HG03521 (cell line): ENCODE results near the gene RFWD3.
"Not testable (repeated sequence)": the region's sequence is repeated elsewhere in the genome, so short reads cannot be mapped to it uniquely, and the experiment has no call there.

ENCODE experiments used
- ATAC-seq: cut with Tn5 transposase; IDR thresholded peaks from one replicate; pipeline ENCODE4 v1.9.1; 2021; ENCODE audit warnings: mild to moderate bottlenecking, moderate library complexity; ENCODE audit not compliant: unreplicated experiment

The RFWD3 gene, protein sequence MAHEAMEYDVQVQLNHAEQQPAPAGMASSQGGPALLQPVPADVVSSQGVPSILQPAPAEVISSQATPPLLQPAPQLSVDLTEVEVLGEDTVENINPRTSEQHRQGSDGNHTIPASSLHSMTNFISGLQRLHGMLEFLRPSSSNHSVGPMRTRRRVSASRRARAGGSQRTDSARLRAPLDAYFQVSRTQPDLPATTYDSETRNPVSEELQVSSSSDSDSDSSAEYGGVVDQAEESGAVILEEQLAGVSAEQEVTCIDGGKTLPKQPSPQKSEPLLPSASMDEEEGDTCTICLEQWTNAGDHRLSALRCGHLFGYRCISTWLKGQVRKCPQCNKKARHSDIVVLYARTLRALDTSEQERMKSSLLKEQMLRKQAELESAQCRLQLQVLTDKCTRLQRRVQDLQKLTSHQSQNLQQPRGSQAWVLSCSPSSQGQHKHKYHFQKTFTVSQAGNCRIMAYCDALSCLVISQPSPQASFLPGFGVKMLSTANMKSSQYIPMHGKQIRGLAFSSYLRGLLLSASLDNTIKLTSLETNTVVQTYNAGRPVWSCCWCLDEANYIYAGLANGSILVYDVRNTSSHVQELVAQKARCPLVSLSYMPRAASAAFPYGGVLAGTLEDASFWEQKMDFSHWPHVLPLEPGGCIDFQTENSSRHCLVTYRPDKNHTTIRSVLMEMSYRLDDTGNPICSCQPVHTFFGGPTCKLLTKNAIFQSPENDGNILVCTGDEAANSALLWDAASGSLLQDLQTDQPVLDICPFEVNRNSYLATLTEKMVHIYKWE

DNA sequence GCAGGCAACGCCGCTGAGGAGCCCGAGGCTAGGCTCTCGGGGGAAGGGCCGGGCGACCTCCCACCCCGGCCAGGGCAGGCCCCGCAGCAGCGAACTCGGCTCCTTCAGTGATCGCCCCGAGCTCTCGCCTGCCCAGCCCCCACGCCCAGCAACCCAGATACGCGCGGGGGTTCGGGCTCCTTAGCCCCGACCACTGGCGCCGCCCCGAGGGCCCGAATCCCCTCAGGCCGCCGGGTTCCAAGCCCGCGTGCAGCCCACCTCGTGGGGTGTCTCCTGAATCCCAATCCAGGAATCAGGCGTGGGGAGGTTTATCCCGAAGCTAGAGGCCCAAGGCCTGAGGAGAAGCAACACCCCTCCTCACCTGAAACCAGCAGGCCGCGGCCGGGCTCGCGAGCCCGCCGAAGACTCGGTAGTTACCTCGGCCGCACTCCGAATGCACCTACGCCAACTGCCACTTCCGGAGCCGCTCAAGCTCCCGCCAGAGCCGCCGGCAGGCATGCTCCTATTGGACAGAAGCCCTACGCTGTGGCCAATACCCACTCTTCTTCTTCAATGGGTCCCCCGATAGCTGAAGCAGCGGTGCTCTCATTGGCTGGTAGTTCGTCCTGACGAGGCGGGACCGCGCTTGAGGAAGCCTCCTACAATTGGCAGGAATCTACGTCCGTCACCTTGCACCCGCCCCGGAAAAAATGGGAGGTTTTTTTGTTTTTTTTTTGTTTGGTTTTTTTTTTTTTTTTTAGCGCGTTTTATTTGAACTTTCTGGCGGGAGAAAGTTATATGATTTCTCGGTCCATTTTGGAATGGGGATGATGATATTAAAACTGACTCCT, at the start of gene RFWD3:
Gene RFWD3 (minus strand): TSS at position 453 of the 830 bp plus-strand sequence. CDS start 5,428 bp downstream, outside the sequence.
- peak; percentile 100 for ATAC-seq

DNA sequence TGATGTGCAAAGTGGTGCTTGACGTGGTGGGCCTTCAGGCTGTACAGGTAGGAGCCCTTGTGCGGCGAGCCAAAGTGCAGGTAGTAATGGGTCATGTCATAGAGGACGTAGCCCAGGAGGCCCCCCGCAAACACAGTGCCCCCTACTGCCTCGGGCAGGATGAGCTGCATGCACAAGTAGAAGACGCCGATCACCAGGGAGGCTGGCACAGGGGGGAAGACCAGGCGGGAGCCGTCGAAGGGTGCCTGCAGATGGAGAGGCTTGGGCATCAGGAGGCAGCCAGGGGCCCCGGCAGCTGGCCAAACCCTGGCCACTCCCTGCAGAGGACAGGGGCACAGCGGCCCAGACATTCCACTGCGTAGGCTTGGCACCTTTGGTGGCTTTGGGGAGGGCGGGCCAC, 49.7 kb upstream of the RFWD3 start:
- ATAC-seq = no peak

DNA sequence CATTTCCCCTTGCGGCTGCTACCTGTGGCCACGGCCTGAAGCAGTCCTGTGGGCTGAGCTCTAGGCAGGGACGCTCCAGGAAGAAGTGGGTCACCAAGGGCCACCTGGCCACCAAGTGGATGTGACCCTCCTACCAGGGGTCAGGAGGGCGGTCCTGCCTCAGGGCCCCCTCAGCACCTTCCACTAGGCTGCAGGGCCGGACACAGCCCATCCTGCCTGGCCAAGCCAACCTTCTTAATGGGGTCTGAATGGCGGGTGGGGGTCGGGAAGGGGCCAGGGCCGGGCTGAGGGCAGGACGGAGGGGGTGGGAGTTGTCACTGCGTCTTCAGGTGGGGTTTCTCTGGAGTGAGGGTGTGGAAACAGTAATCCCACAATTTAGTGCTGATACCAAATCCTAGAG, 47.2 kb upstream of the RFWD3 start:
- ATAC-seq = no peak

DNA sequence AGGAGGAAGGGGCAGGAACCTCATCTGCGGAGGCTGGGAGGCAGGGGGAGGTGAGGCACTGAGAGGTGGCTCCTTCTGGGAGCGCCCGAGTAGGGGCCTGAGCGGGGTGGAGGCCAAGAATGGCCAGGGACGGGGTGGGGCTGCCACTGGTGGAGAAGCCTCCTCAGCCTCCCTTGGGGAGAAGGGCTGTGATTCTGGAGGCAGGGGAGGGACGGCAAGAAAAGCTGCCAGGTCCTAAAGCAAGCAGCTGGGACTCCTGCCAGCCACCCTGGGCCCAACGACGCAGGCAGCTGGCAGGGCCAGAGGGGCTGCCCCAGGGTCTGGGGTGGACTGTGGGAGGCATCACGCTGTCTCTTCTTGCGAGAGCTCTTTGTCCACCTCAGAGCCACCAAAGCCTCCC, 46.6 kb upstream of the RFWD3 start:
- ATAC-seq = no peak

DNA sequence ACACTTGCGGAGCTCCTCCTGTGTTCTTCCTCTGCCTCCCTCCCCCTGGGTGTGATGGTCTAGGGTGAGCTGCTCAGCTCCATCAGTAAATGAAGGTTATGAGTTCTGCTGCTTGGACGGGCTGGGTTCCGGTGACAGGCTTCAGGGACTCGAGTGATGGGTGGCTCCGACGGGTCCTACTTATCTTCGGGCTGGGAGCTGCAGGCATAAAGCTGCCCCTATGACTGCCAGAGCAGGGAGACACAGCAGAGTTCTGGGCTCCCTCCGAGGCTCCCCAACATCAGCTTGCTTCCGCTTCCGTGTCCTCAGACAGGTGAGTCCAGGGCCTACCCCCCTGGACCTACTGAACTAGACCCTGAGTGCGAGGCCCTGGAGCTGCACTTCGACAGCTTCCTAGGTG, 45.3 kb upstream of the RFWD3 start:
- ATAC-seq = no peak

DNA sequence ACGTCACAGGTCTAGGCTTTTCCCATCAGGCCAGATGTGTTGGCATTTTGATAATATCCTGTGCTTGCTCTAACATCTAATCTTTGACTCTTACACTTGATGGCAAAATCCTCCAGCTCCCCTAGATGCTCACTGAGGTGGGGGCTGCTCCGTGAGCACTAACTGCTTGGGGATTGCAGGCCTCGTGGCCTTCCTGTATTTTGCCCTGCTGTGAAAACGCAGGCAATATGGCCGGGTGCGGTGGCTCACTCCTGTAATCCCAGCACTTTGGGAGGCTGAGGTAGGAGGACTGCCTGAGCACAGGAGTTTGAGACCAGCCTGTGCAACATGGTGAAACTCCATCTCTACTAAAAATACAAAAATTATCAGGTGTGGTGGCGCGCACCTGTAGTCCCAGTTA, 43.7 kb upstream of the RFWD3 start:
- no peak for ATAC-seq

DNA sequence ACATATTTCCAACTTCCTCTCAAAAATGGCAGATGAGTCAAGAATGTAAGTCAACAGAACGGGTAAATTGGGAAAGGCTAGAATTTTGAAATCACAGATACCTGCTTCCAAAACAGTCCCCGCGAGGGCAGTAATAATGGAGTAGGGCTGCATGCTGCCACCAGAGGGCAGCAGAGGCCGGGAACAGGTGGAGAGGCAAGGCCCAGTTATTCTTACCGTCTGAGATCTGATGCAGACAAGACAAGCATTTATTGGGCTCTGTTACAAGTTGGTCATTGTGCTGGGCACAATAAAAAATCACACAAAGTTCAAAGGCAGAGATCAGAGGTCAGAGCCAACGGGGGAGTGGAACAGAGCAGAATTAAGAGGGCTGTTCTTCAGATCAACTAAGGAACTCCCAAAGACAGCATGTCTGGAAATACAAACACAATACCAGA, 42.8 kb upstream of the RFWD3 start:
- ATAC-seq = peak; percentile 89

DNA sequence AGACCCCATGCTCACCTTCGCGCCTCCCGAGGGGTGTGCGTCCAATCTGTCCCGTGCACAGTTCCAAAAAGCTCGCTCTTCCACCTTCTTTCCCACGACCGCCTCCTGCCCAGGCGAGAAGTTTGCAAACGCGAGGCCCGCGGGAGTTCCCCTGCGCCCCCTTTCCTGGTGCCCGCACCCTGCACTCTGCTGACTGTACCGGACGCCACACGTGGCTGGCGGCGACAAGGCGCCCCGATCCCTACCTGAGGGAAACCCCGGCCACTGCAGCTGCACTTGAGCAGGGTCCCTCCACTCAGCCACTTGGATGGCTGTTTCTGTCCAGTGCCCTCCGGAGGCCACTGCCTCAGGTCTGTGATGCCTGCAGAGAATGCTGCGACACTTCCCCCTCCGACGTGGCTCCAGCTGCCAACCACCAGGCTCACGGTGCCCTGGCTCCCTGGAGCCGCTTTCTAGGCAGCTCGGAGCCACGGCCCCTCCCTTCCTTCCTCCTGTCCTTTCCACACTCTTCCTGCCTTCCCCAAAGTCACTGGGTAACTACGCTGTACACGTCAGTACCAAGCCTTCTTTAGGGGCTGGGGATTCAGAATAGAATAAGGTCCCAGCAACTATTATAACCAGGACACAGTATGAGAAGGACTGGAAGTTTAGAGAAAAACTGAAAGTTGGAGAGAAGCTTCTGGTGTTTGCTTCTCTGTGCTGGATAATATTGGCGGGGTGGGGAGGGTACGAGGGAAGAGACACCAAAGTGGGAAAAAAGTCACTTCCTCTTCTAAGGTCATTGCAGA, 34.0 kb upstream of the RFWD3 start, which contains the start of gene MLKL:
Gene MLKL (minus strand): TSS at position 425 of the 788 bp plus-strand sequence. CDS start 5,105 bp downstream, outside the sequence.
- ATAC-seq = peak; percentile 33

DNA sequence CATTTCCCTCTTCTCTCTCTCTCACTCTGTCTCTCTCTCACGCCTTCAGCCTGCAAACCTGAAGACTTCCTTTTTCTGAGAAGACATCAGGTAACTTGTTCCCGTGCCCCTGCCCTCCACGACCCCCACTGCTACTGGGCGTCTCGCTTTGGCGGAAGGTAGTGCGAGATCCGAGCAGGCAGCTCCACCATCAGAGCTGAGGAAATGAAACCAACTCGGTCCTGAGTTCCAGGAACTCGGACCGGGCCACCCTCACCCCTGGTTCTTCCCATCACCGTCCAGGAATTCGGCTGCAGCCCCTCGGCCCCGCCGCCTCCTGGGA, 33.4 kb upstream of the RFWD3 start:
- no peak for ATAC-seq

DNA sequence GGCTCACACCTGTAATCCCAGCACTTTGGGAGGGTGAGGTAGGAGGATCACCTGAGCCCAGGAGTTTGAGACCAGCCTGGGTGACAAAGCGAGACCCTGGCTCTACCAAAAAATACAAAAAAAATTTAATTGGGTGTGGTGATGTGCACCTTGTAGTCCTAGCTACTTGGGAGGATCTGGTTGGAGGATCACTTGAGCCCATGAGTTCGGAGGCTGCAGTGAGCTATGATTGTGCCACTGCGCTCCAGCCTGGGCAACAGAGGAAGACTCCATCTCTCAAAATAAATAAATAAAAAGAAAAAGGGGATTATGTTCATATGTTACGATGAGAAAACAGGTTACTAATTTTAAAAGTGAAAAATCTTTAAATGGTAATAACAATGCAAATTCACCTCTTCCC, 33.0 kb upstream of the RFWD3 start:
- ATAC-seq = no peak

DNA sequence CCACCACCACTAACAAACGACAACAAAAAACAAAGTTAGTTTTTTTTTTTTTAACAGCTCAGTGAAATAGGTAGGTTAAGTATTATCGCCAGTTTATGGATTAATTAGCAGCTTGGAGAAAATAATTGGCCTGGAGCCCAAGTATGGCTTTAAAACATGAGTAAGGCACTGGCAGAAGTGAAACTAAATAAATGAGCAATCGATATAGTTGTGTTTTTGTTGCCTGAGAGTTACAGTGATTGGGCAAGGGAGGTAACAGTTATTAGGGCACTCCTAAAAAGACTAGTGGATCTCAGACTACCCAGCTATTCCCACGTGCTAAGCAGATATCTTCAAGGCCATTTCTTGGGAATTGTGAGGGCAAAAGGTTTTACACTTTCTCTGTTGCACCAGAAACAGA, 31.5 kb upstream of the RFWD3 start:
- no peak for ATAC-seq

DNA sequence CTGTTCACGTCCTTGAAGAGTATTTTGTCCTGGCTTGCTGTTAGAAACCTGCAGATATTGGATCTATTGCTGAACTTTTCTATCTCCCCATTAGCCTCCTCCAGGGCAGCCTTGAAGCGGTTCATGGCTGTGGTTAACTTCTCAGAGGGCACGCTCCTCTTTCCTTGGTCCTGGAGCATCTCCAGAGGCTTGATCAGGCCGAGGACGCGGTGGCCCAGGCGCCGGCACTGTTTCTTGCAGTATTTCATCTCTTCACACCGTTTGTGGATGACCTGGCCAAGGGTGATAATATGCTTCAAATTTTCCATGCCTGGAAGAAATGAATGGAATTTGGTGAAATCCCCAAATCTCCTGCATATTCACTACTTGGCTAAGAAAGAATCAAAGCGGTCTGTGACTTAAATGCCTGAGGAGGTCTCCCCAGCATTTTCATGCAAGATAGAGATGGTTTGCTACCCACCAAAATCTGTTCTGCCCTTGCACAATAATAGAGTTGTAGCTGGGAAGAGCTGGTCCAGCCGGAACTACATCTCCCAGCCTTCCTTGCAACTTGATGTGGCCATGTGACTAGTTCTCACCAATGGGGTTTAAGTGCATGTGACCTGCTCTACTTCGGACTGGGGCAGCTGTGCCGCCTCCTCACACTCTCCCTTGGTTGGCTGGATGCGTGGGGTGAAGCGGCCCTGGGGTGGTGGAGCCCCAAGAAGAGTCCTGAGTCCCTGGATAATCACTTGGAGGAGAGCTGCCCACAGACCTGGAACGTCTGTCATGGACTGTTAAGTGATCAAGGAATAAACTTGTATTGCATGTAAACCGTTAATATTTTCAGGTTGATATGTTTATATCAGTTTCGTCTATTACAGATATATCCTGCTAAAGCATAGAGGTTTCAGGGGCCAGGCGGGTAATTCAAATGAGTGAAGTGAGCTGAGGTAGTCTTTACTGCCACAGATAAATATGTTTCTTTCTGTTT, 29.1 kb upstream of the RFWD3 start:
- ATAC-seq = peak; percentile 92

DNA sequence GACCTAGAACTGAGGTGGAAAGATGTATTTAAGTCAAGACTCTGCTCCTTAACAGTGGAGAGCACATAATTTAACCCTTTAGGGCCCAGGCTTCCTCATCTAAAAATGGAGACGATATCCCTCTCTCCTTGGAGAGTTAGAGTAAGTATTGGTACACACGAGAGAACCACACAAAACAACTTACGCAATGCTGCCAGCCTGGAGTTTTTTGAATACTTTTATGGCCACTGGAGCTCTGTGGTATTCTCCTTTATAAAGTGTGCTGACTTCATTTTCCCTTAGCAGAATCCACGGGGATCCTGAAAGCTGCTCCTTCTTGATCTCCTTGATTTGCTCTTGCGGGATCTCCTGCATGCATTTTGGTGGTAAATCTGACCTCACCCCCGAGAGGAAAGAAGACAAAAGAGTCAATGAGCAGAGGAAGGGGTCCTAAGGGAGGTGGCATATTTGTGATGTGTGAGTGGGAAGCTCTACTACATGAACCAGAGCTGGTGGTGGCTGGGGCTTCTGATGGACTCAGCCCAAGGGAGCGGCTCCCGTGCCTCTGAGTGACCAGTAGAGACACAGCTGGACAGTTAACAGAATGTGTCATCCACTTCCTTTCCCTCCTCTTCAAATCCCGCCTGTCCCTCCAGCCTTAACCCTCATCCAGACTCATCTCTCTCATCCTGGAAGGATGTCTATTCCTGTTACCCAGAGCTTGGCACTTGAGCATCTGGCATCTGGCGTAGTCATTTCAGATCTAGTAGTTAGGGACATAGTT, 24.6 kb upstream of the RFWD3 start:
- no peak for ATAC-seq

DNA sequence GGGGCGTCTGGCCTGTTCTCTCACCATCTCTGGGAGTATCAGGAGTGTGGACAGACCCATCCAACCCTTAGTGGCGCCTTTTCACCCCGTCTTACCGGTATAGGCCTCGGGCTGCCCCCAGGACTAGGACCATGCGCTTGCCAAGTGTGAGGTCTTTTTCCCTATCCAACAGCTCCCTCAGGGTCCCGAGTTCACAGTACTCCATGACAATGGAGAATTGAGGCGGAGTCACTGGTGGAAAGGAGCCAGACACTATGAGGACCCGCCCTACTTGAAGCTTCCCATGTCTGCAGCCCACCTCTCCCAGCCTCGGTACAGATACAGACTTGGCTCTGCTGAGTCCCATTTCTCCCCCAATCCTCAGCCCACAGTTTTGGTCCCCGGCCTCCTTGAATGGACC, 15.9 kb upstream of the RFWD3 start:
- no peak for ATAC-seq

DNA sequence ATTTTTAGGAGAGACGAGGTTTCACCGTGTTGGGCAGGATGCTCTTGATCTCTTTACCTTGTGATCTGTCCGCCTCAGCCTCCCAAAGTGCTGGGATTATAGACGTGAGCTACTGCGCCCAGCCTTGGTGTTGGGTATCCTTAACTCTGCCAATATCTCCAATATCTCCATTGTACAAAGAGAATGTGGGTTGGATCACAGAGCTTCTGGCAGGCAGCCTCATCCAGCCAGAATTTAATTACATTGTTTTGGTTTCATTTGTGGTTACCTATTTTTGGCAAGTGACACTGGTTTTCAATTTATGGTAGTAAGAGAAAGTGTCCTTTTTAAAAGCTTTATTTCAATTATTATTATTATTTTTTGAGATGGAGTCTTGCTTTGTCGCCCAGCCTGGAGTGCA, 14.0 kb upstream of the RFWD3 start:
- ATAC-seq = no peak

DNA sequence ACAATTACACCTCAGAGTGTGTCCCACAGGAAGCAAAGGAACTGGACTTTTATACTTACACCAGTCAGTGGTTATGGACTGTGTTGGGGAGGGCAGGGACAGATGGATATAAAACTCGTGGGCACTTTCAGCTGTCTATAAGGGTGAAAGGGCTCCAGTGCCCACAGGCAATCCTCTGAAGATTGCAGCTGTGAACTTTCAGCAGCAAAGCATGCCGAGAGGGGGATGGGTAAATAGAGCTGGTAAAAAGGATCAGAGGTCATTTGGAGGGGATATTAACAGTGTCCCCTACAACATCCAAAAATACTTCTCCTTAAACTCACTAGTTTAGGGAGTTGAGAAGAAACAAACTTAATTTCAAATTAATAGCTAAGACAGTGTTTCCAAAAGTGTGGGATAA, 13.3 kb upstream of the RFWD3 start:
- no peak for ATAC-seq

DNA sequence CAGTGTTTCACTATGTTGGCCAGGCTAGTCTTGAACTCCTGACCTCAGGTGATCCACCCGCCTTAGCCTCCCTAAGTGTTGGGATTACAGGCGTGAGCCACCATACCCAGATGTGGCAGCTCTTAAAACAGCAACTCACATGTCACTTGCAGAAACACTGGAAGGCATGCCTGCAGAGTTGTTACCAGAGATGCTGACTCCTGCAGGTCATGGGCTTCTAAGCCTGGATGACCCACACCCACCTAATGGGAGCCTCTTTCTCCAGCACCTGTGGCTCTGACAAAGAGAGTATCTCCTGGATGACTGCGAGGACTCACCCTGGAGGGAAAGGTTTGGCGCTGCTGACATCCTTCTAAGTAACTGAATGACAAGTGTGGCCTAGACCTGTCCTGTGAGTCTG, 11.2 kb upstream of the RFWD3 start:
- no peak for ATAC-seq

DNA sequence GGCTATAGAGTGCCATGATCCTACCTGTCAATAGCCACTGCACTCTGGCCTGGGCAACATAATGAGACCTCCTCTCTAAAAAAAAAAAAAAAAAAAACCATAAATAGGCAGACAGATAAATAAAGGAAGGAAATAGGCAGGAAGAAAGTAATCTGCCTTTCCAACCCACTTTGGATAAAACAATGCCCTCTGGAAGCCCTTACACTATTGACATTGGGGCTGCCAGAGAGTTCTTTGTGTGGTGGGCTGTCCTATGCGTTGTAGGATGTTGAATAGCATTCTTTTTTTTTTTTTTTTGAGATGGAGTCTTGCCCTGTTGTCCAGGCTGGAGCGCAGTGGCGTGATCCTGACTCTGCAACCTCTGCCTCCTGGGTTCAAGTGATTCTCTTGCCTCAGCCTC, 7.2 kb upstream of the RFWD3 start:
- ATAC-seq = no peak

DNA sequence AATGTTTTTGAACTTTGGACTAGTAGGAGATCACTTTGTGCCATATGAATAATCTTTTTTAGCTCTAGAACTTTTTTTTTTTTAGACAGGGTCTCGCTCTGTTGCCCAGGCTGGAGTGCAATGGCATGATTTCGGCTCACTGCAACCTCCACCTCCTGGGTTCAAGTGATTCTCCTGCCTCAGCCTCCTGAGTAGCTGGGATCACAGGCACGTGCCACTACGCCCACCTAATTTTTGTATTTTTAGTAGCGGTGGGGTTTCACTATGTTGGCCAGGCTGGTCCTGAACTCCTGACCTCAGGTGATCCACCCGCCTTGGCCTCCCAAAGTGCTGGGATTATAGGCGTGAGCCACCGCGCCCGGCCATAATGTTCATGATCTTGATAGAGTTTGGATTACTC, 2.2 kb upstream of the RFWD3 start:
- not testable (repeated sequence) for ATAC-seq
